Upper lobe of left lung (tissue), 6 donors: Measurements from ENCODE around the gene TTC3. TPM values are rescaled to one million over a fixed set of nuclear protein-coding genes. Genes with fewer than 3 reads are reported as not detected.
"Not testable (repeated sequence)": the region's sequence is repeated elsewhere in the genome, so short reads cannot be mapped to it uniquely, and the experiment has no call there.

Experiments
- ATAC-seq, 2 donors: fragments of 200-7000 bp; cut with Tn5 transposase; one replicate each; pipeline ENCODE4 v1.9.1; 2022; ENCODE audit warnings: mild to moderate bottlenecking in 2 of 2, moderate library complexity in 2 of 2; ENCODE audit not compliant: low FRiP score in 2 of 2
- DNase-seq, 2 donors: peaks; one replicate each; pipeline ENCODE4 v3.0.0-alpha.2; 2019 to 2020
- H3K27ac ChIP-seq, 4 donors: fragments of 200-600 bp; sonication (generic); one replicate each; pipeline ENCODE4 v1.5.1; 2016 to 2019
- H3K27me3 ChIP-seq, 4 donors: fragments of 200-600 bp; sonication (generic); one replicate each; pipeline ENCODE4 v1.5.1; 2017 to 2019
- H3K36me3 ChIP-seq, 4 donors: fragments of 200-600 bp; sonication (generic); one replicate each; pipeline ENCODE4 v1.5.1; 2016 to 2019
- H3K4me1 ChIP-seq, 4 donors: fragments of 200-600 bp; sonication (generic); one replicate each; pipeline ENCODE4 v1.5.1; 2018 to 2019
- H3K4me3 ChIP-seq, 4 donors: fragments of 200-600 bp; sonication (generic); one replicate each; pipeline ENCODE4 v1.5.1; 2017 to 2019; ENCODE audit warnings: mild to moderate bottlenecking in 2 of 4, moderate library complexity in 1 of 4
- H3K9me3 ChIP-seq, 4 donors: fragments of 200-600 bp; sonication (generic); one replicate each; pipeline ENCODE4 v1.5.1; 2018 to 2019
- EP300 ChIP-seq, 4 donors: sonication (generic); formaldehyde crosslinking; IDR thresholded peaks; one replicate each; pipeline ENCODE4 v1.5.1; 2017; ENCODE audit warnings: antibody characterized with exemption in 4 of 4, control low read depth in 2 of 4
- POLR2A ChIP-seq, 4 donors: fragments of 450-650 bp; IDR thresholded peaks; one replicate each; pipeline ENCODE4 v1.5.1; 2016 to 2017; ENCODE audit warnings: antibody characterized with exemption in 4 of 4, mild to moderate bottlenecking in 2 of 4
- POLR2AphosphoS5 ChIP-seq, 2 donors: sonication (generic); formaldehyde crosslinking; IDR thresholded peaks; one replicate each; pipeline ENCODE4 v1.5.1; 2017; ENCODE audit warnings: antibody characterized with exemption in 2 of 2
- WGBS, 2 donors: methylation state at CpG; one replicate each; pipeline ENCODE4 v1.1.5; 2017 to 2018; 5-methylcytosine and 5-hydroxymethylcytosine counted together
- total RNA-seq, 6 donors: library from RNA; depleted of rRNA in 4 of 6; stranded (reverse); fragments of >200 nt in 4 of 6; gene quantifications; one replicate each; pipeline versions ENCODE4 v1.1.0 to v1.2.1, GENCODE V29; 2016 to 2021
- TF ChIP-seq, protein P1 (sequence below), 6 experiments: fragments of 450-650 bp in 4 of 6; fragments of 200-600 bp in 2 of 6; sonication (generic) in 2 of 6; IDR thresholded peaks; one replicate each; pipeline ENCODE4 v1.5.1; 2016 to 2019; ENCODE audit warnings: antibody characterized with exemption in 6 of 6
- donor health status: DM: no; HTN: no; CAD: no; lungs with moderate emphysema.
- donor health status: DM: no; HTN: yes; CAD: no; lungs with severe emphysema.

Gene TTC3
- total RNA-seq, 6 donors from 2014 or later, result 69.9 to 395 (median 88.2) TPM

DNA sequence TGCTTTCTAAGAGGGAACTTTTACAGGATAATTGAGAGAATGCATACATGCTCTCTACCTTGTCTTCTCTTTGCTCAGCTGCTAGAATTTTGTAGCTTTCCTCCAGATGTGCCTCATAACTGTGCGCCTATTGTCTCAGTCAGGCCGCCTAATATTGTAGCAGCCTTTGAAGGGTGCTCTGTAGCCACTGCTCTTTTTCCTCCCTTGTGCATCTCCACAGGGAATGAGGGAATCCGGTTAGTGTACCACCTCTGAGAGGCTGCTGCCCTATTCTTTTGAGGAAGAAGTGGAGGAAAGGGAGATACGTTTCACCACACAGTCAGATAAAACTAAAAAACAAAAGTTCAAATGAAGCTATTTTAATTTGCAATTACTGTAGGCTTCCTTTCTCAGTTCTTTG, 22.8 kb downstream of the TTC3 start:
- DNase-seq, result no peak
- Histone ChIP-seq H3K27ac (no peak overlapping the region), H3K4me3 (no peak overlapping the region), H3K9me3 (no peaks in the 10 kb centered on the region), H3K27me3 (no peaks in the 10 kb centered on the region), H3K36me3 (peaks cover 6 to 33% (median 12%) of the 10 kb centered on the region in 4 donors), H3K4me1 (no peaks in the 10 kb centered on the region)
- 97 to 99% methylated on average over 4 of the region's 4 CpGs for WGBS, 2 donors
- no peak for ATAC-seq
- TF ChIP-seq POLR2AphosphoS5 (IDR thresholded peaks at IDR 0.05), result no peak
- no peak for TF ChIP-seq POLR2A (IDR thresholded peaks at IDR 0.05)
- no peak for TF ChIP-seq EP300 (IDR thresholded peaks at IDR 0.05)
- TF ChIP-seq, protein P1, sequence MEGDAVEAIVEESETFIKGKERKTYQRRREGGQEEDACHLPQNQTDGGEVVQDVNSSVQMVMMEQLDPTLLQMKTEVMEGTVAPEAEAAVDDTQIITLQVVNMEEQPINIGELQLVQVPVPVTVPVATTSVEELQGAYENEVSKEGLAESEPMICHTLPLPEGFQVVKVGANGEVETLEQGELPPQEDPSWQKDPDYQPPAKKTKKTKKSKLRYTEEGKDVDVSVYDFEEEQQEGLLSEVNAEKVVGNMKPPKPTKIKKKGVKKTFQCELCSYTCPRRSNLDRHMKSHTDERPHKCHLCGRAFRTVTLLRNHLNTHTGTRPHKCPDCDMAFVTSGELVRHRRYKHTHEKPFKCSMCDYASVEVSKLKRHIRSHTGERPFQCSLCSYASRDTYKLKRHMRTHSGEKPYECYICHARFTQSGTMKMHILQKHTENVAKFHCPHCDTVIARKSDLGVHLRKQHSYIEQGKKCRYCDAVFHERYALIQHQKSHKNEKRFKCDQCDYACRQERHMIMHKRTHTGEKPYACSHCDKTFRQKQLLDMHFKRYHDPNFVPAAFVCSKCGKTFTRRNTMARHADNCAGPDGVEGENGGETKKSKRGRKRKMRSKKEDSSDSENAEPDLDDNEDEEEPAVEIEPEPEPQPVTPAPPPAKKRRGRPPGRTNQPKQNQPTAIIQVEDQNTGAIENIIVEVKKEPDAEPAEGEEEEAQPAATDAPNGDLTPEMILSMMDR (IDR thresholded peaks at IDR 0.05), result no peak

DNA sequence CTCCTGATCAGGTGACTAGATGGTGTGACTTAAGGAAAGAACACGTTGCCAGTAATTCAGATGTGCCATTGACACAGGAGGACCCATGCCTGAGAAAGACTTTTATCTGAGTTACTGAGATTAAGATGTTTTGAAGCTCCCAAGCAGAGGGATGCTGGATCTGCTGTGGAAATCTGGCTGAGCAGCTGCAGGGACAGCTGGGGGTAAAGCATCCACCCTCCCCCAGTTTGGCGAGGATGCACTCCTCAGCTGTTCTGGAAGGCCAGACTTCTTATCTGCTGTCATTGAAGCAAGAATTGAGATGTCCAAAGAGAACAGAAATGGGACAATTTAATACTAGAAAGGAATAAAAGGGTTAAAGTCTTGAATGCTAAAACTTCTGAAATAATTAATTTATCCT, 25.7 kb downstream of the TTC3 start:
- H3K27ac ChIP-seq, result no peak overlapping the region
- no peak for ATAC-seq
- DNase-seq, result no peak
- WGBS, 2 donors, result 89 to 93% methylated on average over 2 of the region's 2 CpGs
- H3K4me1 ChIP-seq, result no peaks in the 10 kb centered on the region
- no peaks in the 10 kb centered on the region for H3K27me3 ChIP-seq
- H3K9me3 ChIP-seq, result no peaks in the 10 kb centered on the region
- TF ChIP-seq POLR2AphosphoS5 (IDR thresholded peaks at IDR 0.05) (no peak), EP300 (IDR thresholded peaks at IDR 0.05) (no peak), POLR2A (IDR thresholded peaks at IDR 0.05) (no peak)
- TF ChIP-seq, protein P1 (IDR thresholded peaks at IDR 0.05), result no peak
- H3K4me3 ChIP-seq, result no peak overlapping the region
- H3K36me3 ChIP-seq, result peaks cover 4 to 33% (median 12%) of the 10 kb centered on the region in 4 donors

DNA sequence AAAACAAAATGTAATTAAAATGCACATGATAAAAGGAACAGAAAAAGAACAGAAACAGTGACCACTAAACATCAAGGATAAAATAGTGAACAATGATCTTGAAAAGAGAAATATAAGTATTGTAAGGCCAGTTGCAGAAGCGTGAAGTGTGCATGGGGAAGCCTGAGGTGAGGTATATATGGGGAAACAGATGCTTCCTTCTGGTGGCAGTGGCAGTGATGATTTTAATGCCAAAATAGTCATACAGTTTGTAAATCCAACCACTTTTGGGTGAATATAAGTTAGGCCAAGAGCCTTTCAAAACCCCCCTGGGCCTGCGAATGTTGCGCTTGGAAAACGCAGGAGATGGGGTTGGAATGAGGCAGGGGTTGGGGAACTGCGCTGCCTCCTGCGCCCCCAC, 27.3 kb downstream of the TTC3 start:
- no peak for ATAC-seq
- DNase-seq, result no peak
- Histone ChIP-seq H3K9me3 (no peaks in the 10 kb centered on the region), H3K4me1 (no peaks in the 10 kb centered on the region), H3K36me3 (peaks cover 4 to 32% (median 11%) of the 10 kb centered on the region in 4 donors), H3K27ac (no peak overlapping the region), H3K4me3 (no peak overlapping the region), H3K27me3 (no peaks in the 10 kb centered on the region)
- WGBS, 2 donors, result 89 to 92% methylated on average over 6 of the region's 6 CpGs
- TF ChIP-seq EP300 (IDR thresholded peaks at IDR 0.05) (no peak), POLR2A (IDR thresholded peaks at IDR 0.05) (no peak), POLR2AphosphoS5 (IDR thresholded peaks at IDR 0.05) (no peak)
- TF ChIP-seq, protein P1 (IDR thresholded peaks at IDR 0.05), result no peak

DNA sequence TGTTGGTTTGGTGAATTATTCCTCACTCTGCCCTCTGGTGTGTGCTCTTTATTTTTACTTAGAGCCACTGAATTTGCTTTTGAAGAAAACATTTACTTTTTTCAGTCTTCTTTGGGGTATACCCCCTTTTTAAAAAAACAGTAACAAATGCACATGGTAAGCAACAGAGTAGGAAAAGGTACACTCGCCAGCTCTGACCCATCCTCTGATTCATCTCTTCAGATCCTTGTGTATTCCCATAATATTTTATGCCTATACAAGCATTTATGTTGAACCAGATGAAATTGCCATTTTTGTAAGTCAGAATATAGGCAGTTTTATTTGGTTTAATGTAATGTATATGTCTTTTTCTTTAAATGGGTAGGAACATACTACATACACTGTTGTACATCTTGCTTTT, 28.3 kb downstream of the TTC3 start:
- Histone ChIP-seq H3K27ac (no peak overlapping the region), H3K36me3 (peaks cover 3 to 25% (median 7%) of the 10 kb centered on the region in 4 donors), H3K4me1 (no peaks in the 10 kb centered on the region), H3K27me3 (no peaks in the 10 kb centered on the region), H3K4me3 (no peak overlapping the region), H3K9me3 (no peaks in the 10 kb centered on the region)
- 93 to 96% methylated on average over 1 of the region's 1 CpG for WGBS, 2 donors
- TF ChIP-seq POLR2A (IDR thresholded peaks at IDR 0.05), result no peak
- TF ChIP-seq POLR2AphosphoS5 (IDR thresholded peaks at IDR 0.05), result no peak
- TF ChIP-seq EP300 (IDR thresholded peaks at IDR 0.05), result no peak
- TF ChIP-seq, protein P1 (IDR thresholded peaks at IDR 0.05), result no peak
- DNase-seq (no peak), ATAC-seq (no peak)

DNA sequence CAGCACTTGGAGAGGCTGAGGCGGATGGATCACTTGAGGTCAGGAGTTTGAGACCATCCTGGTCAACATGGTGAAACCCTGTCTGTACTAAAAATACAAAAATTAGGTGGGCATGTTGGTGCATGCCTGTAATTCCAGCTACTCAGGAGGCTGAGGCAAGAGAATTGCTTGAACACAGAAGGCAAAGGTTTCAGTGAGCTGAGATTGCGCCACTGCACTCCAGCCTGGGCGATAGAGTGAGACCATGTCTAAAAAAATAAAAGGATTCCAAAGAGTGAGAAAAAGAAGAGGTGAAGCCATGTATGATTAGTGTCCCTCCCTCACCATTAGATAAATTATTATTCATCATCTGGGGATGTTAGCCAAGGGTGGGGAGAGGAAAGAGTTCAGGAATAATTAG, 29.7 kb downstream of the TTC3 start:
- not testable (repeated sequence) for H3K4me1 ChIP-seq, H3K9me3 ChIP-seq, ATAC-seq, DNase-seq, H3K27ac ChIP-seq, H3K4me3 ChIP-seq, H3K27me3 ChIP-seq
- WGBS, 2 donors, result 89 to 95% methylated on average over 3 of the region's 3 CpGs
- H3K36me3 ChIP-seq, result peaks cover 0 to 13% (median 6%) of the 10 kb centered on the region in 4 donors
